Hematopoietic multipotent progenitor cell treated with erythropoietin and hydrocortisone succinate and interleukin-3 and kit ligand, for 4 days (in vitro differentiated cells): ENCODE results near the gene ANKRD55.
"Not testable (repeated sequence)": the region's sequence is repeated elsewhere in the genome, so short reads cannot be mapped to it uniquely, and the experiment has no call there.

Experiments
- DNase-seq: peaks from one replicate; pipeline ENCODE4 v3.0.0-alpha.2; 2015

Gene ANKRD55

DNA sequence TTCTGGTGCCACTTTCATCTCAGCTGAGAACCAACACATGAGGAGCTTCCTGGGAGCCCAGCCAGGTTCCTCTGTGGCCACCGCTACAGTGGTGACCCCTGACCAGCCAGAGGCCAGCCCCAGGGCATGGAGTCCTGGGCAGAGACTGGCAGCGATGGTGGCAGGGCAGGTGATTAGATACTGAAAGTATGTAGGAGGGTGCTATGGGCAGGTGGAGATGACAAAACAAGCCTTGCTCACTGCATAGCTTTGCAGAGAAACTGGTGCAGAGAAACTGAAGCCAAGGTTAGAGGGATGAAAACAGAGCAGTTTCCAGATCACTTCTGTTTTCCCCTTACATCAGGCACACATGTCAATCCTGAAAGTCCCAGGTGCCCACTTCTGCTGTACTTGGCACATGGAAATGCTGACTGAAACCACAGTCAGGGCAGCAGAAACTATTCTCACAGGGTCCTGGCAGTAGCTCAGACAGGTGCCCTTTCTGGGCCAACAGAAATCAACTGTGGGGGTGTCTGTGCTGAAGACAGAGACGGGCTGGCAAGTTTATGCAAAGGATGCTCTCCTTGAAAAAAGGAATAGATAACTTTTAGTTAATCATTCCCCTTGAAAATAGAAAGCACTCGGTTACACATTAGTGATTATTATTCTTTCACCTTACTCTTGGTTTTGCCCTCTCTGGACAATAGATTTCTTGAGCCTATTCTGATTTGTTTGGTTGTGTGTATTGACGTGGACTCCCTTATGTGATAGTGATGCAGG, 90.3 kb downstream of the ANKRD55 start:
- no peak for DNase-seq

DNA sequence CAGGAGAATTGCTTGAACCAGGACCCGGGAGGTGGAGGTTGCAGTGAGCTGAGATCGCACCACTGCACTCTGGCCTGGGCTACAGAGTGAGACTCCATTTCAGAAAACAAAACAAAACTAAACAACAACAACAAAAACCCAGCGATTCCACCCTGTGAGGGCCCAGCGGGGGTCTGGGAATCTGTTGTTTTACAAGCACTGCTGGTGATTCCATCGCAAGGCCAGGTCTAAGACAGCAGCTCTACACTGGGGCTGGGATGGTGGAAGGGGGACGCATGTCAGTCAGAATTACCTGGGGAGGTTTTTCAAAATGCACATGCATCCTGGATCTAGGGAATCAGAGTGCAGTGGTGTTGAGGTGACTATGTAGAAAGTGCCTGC, 90.9 kb downstream of the ANKRD55 start:
- DNase-seq: no peak

- DNase-seq: no peak
Measured at GRCh38 chr5:56140073-56140472, 93.1 kb downstream of the ANKRD55 start.

DNA sequence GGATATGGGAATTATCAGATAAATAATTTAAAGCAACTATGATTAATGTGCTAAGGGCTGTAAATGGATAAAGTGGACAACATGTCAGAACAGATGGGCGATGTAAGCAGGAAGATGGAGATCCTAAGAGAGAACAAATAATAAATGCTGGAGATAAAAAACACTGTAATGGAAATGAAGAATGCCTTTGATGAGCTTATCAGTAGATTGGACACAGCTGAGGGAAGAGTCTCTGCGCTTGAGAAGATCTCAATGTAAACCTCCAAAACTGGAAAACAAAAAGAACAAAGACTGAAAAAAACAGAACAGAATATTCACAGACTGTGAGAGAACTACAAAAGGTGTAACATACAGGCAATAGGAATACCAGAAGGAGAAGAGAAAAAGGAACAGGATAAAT, 102.5 kb downstream of the ANKRD55 start:
- DNase-seq: no peak

DNA sequence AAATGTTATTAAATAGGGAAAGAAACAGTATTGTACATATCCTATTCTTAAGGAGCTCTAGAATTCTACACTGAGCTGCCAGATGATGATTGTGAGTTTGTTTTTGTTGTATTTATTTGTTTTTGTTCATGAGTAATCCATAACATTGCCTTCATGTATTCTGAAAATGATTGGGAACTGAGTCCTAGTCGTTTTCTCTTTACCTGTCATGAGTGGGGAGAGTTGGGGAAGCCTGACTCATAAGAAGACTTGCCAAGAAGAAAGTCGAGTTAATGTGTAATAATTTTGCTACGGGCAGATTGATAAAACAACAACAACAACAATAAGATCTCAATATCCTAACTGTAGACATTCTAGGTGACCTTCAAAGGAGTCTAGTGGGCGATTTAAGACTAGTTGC, 103.8 kb downstream of the ANKRD55 start:
- DNase-seq: no peak

DNA sequence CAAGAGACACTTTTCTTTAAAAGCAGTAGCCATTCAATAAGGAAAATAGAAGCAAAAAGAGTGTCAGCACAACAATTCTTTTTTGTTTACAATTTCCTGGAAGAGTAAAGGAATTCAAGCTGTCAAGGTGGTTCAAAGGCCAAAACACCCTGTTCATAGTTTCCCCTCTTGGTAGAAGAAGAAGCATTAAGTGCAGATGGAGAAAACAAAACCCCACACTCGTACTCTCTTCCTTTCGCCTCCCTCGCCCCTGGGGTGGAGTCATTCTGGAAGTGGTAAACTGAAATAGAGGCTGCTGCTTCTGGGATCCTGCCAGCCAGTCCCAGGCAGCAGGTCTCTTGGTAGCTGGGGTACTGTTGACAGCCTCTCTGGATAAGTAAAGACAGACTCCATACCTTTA, 105.0 kb downstream of the ANKRD55 start:
- peak; percentile 37 for DNase-seq

DNA sequence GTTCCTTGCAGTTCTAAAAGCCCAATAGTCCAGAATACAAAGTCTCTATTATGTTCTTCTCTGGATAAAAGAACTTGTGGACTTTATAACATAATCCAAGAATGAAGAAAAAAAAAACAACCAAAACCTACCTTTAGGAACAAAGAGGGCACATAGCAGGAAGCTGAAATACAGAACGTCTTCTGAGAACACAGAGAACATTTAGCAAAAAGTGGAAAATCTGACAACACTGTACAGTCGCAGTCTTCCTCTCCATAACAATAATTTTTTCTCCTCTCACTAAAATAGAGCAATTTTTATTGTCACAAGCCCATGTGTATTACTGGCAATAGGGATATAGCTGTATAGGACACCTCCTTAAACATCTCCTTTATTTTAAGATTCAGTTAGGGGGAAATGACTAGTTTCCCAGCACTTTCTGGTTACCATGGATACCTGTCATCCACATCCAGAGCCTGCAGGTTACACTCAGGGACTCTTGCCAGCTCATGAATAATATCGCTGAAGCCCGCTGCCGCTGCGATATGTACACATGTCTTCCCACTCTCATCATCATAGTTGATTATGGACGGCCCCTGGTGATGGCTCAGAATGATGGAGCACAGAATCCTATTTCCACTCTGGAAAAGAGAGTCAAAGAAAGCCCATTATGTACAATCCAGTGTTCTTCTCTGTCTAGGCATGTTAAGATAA, 106.5 kb downstream of the ANKRD55 start:
- no peak for DNase-seq

GRCh38 chr5:56123531-56124243, 109.4 kb downstream of the ANKRD55 start:
- DNase-seq: peak; percentile 98

DNA sequence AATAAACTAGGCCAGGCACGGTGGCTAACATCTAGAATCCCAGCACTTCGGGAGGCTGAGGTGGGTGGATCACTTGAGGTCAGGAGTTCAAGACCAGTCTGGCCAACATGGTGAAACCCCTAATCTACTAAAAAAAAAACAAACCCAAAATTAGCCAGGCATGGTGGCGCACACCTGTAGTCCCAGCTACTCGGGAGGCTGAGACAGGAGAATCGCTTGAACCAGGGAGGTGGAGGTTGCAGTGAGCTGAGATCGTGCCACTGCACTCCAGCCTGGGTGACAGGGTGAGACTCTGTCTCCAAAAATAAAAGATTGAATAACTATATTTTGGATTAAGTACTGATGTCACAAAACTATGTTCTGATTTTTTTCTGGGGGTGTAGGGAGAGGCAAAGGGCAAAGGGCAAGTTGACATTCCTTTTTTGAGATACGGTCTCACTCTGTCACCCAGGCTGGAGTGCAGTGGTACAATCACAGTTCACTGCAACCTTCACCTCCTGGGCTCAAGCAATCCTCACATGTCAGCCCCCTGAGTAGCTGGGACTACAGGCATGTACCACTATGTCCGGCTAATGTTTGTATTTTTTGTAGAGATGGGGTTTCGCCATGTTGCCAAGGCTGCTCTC, 110.7 kb downstream of the ANKRD55 start:
- DNase-seq: not testable (repeated sequence)

GRCh38 chr5:56119050-56119449, 114.1 kb downstream of the ANKRD55 start:
- DNase-seq: no peak

DNA sequence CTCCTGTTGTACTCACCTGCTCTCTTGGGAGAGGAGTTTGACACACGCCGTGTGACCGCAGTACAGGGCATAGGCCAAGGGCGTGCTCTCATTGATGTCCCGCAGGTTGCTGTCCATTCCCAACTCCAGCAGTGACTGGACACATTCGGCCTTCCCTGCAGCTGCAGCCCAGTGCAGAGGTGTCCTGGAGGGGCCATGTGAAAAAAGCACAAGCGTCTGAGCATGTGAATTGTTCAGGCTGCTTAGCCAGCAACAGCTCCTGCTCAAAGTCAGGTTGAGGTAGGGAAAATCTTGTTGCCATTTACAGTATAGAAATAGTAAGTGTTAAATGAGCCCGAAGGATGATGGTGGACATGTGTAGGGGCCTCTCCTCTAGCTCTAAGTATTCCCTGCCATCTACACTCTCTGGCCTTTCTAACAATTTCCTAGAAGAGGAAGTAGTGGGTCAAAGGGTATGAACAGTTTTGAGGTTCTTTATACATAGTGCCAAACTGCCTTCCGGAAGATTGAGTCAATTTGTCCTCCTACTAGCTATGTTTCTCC, 116.5 kb downstream of the ANKRD55 start:
- DNase-seq: peak; percentile 39

GRCh38 chr5:56115589-56115988, 117.5 kb downstream of the ANKRD55 start:
- no peak for DNase-seq

DNA sequence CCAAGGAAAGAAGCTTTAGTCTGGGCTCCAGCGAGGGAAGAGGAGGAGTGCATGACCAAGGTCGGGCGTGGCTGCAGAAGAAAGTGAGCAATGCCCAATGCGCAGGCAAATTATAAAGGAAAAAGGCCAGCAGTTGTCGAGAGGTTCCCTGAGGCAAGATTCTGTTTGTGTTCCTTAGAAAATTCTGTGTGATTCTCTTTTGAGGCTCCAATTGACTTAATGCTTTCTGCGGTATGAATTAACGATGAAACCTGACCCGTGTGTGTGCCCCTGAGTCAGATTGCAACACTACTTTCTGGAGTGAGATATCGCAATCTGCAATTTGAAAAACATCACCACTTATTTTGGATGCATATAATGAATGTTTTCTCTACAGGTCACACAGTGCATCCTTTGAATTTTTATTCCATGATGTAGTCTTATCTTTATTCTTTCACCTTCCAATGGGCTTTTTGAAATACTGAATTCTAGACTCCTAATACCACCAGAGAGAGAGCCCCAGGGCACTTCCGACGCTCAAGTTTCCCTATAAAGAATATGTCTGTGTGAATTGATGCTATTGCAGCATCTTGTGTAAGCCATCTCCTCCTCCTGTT, 120.5 kb downstream of the ANKRD55 start:
- no peak for DNase-seq

DNA sequence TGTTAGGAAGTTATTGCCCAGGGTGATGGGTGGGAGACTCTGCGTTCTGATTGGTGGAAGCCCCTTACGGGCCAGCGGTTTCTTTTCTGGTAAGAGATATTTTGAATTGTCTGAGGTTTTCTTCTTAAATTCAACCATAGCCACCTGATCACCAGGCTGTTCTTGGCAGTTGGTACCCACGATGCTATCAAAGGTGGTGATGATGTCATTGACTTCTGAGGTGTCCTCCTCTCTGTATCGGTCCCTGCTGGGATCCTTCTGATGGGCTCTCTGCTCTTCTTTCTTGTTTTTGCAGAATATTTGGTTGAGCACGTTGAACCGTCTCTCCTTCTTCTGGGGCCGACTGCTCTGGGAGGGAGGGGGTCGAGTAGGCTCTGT, 121.7 kb downstream of the ANKRD55 start:
- DNase-seq: no peak

DNA sequence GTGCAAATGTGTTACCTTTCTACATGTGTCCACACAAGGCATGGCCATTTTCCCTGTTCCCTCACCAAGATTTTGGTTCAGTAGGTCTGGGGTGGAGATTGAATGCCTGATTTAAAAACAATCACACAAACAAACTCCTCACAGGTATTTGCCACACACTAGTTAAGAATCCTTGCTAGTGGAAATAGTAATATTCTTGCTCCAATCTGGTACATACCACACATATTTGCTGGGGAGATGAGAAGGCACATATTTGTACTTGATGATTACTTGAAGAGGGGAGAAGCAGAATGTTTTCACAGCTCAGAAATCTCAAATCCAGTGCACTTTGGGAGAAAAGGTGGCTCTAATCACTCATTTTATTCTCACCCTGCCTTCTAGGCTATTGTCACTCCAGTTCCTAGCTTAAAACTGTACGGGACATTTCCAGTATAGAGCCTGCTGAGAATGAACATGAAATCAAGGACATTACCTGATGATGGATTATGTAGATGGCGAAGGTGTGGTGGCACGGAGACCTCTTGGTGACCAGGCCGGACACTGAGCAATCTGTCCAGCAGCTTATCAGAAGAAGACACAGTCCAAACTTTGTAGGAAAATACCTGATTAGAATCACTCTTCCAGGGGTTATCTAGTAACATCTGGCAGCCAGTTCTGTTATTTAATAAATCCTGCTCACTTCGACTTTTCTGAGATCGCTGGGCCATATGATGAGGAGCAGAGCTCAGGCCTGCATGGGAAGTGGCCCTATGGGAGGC, 122.3 kb downstream of the ANKRD55 start:
- no peak for DNase-seq

DNA sequence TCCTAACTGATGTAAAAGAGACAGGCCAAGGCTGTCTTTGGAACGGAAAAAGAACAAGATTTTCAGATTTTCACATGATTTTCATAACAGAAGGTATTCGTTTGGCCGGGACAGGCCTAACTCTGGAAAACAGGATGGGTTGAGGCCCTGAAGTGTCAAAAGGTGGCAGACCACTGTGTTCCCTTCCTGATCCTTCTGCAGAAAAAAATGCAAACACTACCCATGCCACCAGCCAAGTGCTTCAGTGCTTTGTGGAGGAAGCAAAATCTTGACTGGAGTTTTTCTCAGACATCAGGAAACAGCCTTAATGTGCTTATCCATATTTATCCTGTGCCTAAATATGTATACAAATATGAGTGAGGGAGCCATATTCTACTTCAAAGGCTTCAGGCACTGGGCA, 124.9 kb downstream of the ANKRD55 start:
- DNase-seq: no peak

GRCh38 chr5:56106837-56107236, 126.3 kb downstream of the ANKRD55 start:
- DNase-seq: no peak

GRCh38 chr5:56105511-56106291, 127.4 kb downstream of the ANKRD55 start:
- no peak for DNase-seq

- DNase-seq: no peak
Measured at GRCh38 chr5:56102889-56103288, 130.2 kb downstream of the ANKRD55 start.

DNA sequence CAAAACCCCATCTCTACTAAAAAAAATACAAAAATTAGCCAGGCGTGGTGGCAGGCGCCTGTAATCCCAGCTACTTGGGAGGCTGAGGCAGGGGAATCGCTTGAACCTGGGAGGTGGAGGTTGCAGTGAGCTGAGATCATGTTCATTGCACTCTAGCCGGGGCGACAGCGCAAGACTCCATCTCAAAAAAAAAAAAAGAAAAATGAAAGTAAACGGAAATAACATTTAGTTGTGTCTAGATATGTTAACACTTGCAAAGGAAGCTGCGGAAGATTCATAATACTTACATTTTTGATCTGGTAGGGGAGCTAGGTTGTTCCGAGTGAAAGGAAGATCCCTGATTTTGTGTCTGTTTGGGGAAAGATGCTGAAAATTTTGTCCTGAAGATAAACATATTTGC, 130.9 kb downstream of the ANKRD55 start:
- not testable (repeated sequence) for DNase-seq

- DNase-seq: no peak
Measured at GRCh38 chr5:56101180-56101579, 131.9 kb downstream of the ANKRD55 start.
